Measurements from ENCODE around the gene ITGA5. TPM values are rescaled to one million over a fixed set of nuclear protein-coding genes. Genes with fewer than 3 reads are reported as not detected.

The ITGA5 gene
- total RNA-seq, 6 experiments from 2014 or later = 261 to 355 (median 329) TPM

DNA sequence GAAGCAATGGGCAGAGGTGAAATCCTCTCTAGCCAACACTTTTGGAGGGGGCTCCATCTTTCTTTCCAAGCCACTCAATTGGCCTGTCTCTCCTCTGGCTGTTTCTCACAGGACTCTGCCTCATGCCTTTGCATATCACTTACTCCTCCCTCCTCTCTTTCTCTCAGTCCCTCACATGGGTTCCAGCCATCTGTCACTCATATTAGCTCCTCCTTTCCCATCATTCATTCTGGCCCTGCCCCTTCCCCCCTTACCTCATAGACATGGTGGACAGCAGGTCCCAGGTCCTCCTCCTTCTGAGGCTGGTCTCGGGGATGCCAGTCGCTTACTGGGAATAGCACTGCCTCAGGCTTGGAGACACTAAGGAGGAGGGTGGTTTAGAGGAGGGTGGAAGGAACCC, 17.9 kb downstream of the ITGA5 start:
- TF ChIP-seq, protein P1, sequence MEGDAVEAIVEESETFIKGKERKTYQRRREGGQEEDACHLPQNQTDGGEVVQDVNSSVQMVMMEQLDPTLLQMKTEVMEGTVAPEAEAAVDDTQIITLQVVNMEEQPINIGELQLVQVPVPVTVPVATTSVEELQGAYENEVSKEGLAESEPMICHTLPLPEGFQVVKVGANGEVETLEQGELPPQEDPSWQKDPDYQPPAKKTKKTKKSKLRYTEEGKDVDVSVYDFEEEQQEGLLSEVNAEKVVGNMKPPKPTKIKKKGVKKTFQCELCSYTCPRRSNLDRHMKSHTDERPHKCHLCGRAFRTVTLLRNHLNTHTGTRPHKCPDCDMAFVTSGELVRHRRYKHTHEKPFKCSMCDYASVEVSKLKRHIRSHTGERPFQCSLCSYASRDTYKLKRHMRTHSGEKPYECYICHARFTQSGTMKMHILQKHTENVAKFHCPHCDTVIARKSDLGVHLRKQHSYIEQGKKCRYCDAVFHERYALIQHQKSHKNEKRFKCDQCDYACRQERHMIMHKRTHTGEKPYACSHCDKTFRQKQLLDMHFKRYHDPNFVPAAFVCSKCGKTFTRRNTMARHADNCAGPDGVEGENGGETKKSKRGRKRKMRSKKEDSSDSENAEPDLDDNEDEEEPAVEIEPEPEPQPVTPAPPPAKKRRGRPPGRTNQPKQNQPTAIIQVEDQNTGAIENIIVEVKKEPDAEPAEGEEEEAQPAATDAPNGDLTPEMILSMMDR (IDR thresholded peaks at IDR 0.05) = no peak
- Mint-ChIP-seq H3K36me3 (ENCODE audit: low read depth) (peaks cover 45% of the 10 kb centered on the region), H3K4me1 (ENCODE audit: low read depth) (peaks cover 12% of the 10 kb centered on the region), H3K27ac (peak overlapping the region; percentile 77), H3K27me3 (ENCODE audit: insufficient read depth) (peaks cover 3% of the 10 kb centered on the region; the same call in 1 of the 2 replicates), H3K4me3 (no peak overlapping the region), H3K9me3 (no peaks in the 10 kb centered on the region)
- no peak for DNase-seq

DNA sequence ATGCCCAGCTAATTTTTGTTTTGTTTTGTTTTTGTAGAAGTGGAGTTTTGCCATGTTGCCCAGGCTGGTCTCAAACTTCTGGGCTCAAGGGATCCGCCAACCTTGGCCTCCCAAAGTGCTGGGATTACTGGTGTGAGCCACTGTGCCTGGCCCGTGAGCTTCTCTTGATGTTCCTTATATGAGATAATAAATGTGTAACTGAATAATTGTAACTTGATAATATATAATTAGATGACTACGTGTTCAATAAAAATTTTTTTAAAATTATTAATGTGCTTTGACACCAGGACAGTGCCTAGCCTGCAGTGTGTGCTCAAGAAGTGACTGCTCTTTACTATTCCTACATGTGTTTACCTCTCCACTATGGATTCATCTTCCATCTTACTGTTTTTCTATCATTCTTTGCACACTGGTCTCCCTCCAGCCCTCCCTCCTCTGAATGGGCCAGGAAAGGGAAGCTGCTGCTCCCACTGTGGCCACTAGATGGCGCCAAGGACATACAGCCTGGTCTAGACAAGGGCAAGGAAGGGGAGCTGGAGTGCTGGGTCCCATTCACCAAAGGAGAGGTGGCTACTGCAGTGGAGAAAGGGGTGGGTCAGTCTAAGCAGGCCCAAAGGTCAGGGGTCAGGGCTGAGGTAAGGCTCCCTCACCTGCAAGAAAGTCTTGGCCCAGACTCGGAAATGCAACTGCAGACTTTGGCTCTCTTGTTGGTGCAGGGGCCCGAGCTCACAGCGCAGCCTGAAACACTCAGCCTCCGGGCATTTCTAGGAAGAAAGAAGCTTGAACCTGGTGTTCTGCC, 19.9 kb downstream of the ITGA5 start:
- no peak overlapping the region; the same call in 1 of the 2 replicates for H3K4me3 Mint-ChIP-seq
- TF ChIP-seq, protein P1 (IDR thresholded peaks at IDR 0.05) = peak; percentile 99
- H3K36me3 Mint-ChIP-seq (ENCODE audit: low read depth) = peaks cover 47% of the 10 kb centered on the region
- no peaks in the 10 kb centered on the region for H3K9me3 Mint-ChIP-seq
- H3K27ac Mint-ChIP-seq = peak overlapping the region; percentile 65
- H3K4me1 Mint-ChIP-seq (ENCODE audit: low read depth) = peaks cover 17% of the 10 kb centered on the region
- H3K27me3 Mint-ChIP-seq (ENCODE audit: insufficient read depth) = peaks cover 3% of the 10 kb centered on the region
- peak; percentile 83 for DNase-seq

DNA sequence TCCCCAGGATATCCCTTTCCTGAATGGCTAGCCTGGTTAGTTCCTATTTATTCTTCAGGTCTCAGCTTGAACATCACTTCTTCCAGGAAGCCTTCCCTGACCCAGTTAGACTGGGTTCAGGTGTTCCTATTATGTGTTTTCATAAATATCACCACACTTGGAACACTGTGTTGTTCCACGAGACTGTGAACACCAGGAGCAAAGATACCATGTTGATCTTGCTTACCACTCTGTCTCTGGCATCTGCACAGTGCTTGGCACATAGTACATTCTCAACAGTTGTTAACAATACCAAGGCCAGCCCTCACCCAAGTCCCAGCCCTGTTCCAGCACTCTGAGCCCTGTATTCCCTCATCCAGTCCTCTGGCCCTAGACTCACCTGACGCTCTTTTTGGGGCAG, 20.8 kb downstream of the ITGA5 start:
- H3K27me3 Mint-ChIP-seq (ENCODE audit: insufficient read depth) = peaks cover 3% of the 10 kb centered on the region
- DNase-seq = no peak
- peaks cover 47% of the 10 kb centered on the region for H3K36me3 Mint-ChIP-seq (ENCODE audit: low read depth)
- H3K4me1 Mint-ChIP-seq (ENCODE audit: low read depth) = peaks cover 19% of the 10 kb centered on the region
- H3K4me3 Mint-ChIP-seq = no peak overlapping the region
- TF ChIP-seq, protein P1 (IDR thresholded peaks at IDR 0.05) = no peak
- no peaks in the 10 kb centered on the region for H3K9me3 Mint-ChIP-seq
- no peak overlapping the region for H3K27ac Mint-ChIP-seq

DNA sequence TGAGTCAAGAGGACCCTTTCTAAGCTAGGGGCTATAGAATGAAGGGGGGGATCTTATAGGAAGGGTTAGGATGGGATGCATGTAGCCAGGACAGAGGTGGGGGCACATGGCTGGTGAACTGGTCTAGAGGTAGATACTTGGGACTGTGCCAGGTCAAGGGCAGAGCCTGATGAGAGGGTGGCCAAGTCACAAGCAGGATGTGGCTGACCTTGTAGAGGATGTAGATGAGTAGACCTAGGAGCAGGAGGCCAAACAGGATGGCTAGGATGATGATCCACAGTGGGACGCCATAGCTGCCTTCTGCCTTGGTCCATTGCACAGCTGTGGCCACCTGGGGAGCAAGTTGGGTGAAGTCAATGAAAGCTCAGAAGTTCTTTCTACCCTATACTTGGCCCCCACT, 21.9 kb downstream of the ITGA5 start:
- no peak for DNase-seq
- Mint-ChIP-seq H3K27ac (peak overlapping the region; percentile 43; the same call in 1 of the 2 replicates), H3K9me3 (no peaks in the 10 kb centered on the region), H3K27me3 (ENCODE audit: insufficient read depth) (peaks cover 3% of the 10 kb centered on the region), H3K4me3 (no peak overlapping the region), H3K4me1 (ENCODE audit: low read depth) (peaks cover 19% of the 10 kb centered on the region), H3K36me3 (ENCODE audit: low read depth) (peaks cover 47% of the 10 kb centered on the region)
- TF ChIP-seq, protein P1 (IDR thresholded peaks at IDR 0.05) = no peak

DNA sequence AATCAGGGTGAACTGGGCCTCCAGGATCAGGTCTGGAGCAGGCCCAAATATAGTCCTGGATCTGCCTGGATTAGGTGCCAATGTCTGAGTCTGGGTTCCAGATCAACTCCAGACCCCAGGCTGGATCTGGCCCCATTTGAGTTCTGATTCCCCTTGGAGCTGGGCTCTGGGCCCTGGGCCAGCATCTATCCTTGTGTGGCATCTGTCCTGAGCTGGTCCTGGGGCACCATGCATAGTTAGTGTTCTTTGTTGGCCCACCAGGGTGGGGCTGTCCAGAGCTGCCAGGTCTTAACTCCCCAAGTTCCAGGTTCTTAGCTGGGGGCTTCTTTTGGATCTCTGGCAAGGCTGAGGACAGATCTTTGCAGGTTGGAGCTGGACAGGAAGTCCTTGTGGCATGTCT, 23.5 kb downstream of the ITGA5 start:
- no peak for DNase-seq
- H3K9me3 Mint-ChIP-seq = no peaks in the 10 kb centered on the region
- TF ChIP-seq, protein P1 (IDR thresholded peaks at IDR 0.05) = no peak
- H3K4me1 Mint-ChIP-seq (ENCODE audit: low read depth) = peaks cover 24% of the 10 kb centered on the region
- H3K27me3 Mint-ChIP-seq (ENCODE audit: insufficient read depth) = peaks cover 3% of the 10 kb centered on the region
- peaks cover 47% of the 10 kb centered on the region for H3K36me3 Mint-ChIP-seq (ENCODE audit: low read depth)
- no peak overlapping the region for H3K4me3 Mint-ChIP-seq
- H3K27ac Mint-ChIP-seq = no peak overlapping the region
